Spinal cord (tissue), 10 donors: ENCODE measurements around the gene TMEM40. TPM values are rescaled to one million over a fixed set of nuclear protein-coding genes. Genes with fewer than 3 reads are reported as not detected.
A peak's percentile ranks its signal among the peaks of the same experiment; 100 is the strongest.
"Not testable (repeated sequence)": the region's sequence is repeated elsewhere in the genome, so short reads cannot be mapped to it uniquely, and the experiment has no call there.

Experiments
- DNase-seq, 6 donors: peaks; one replicate each; pipeline versions ENCODE4 v3.0.0 to v3.0.0-alpha.2; 2013 to 2015; ENCODE audit warnings: low spot score in 6 of 6, low read depth in 4 of 6
- H3K27ac ChIP-seq: one replicate; pipeline ENCODE4 v1.5.1; 2013; ENCODE audit warnings: low read depth, low read length, control low read depth
- H3K27me3 ChIP-seq: one replicate; pipeline ENCODE4 v1.6.1; 2013; ENCODE audit warnings: low read length; ENCODE audit not compliant: control insufficient read depth, insufficient read depth
- H3K36me3 ChIP-seq: one replicate; pipeline ENCODE4 v1.6.1; 2013; ENCODE audit warnings: low read length; ENCODE audit not compliant: control insufficient read depth, insufficient read depth
- H3K4me1 ChIP-seq: one replicate; pipeline ENCODE4 v1.6.1; 2013; ENCODE audit warnings: low read length; ENCODE audit not compliant: control insufficient read depth, insufficient read depth
- H3K4me3 ChIP-seq: one replicate; pipeline ENCODE4 v1.5.1; 2013; ENCODE audit warnings: low read depth, low read length, control low read depth
- H3K9me3 ChIP-seq: one replicate; pipeline ENCODE4 v1.6.1; 2013; ENCODE audit warnings: low read length; ENCODE audit not compliant: control insufficient read depth, insufficient read depth
- WGBS: methylation state at CpG from one replicate; pipeline ENCODE4 v1.1.5; 2013; ENCODE audit warnings: missing lambda C conversion rate; ENCODE audit not compliant: insufficient coverage; 5-methylcytosine and 5-hydroxymethylcytosine counted together
- polyA plus RNA-seq, 2 donors: library from polyadenylated mRNA; unstranded; fragments of 120-200 nt; gene quantifications; one replicate each; pipeline ENCODE4 v1.2.1, GENCODE V29; 2013; ENCODE audit not compliant: insufficient read length in 2 of 2
- total RNA-seq, 2 donors: library from RNA; depleted of rRNA in 1 of 2; stranded (reverse); fragments of 120-200 nt in 1 of 2; fragments of >200 nt in 1 of 2; gene quantifications; one replicate each; pipeline versions ENCODE4 v1.2.3 to v1.2.4, GENCODE V29; 2013 to 2014
- donor health status: healthy.

Gene TMEM40
- total and polyA plus RNA-seq, 4 donors, result 0.20 to 0.50 (median 0.44) TPM; not detected in 1

DNA sequence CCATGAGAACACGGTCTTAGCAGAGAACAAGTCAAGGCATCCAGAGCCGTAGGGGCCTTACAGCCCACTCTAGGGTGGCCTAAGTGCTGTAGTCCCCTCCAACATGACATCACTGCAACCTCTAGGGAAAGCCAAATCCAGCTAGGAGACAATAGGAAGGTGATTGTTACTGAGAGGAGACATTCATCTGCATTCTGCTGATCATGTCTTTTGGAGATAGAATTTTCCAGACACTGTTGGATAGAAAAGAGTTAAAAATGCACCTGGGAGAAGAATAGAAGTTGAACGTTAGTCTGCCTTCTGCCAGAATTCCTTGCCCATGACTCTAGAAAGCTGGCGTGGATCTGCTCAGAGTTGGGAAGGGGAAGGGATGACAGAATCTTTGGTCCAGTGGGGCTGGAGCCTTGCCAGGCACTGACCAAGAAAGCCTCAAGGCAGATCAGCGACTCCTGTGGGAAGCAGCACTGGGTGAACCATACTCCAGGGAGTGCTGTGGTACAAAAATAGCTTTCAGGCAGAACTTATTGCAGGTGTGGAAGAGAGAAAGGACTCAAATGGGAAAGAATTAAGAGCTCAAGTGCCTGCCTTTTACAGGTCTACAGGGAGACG is 50.4 kb downstream of the TMEM40 start:
- H3K9me3 ChIP-seq, result no peaks in the 10 kb centered on the region
- no peak overlapping the region for H3K27ac ChIP-seq
- no peaks in the 10 kb centered on the region for H3K27me3 ChIP-seq
- H3K4me3 ChIP-seq, result no peak overlapping the region
- H3K4me1 ChIP-seq, result peaks cover 2% of the 10 kb centered on the region
- WGBS, result 53% methylated on average over 4 of the region's 6 CpGs
- DNase-seq, result peak in 2 of 6 donors; percentile 28 to 37
- H3K36me3 ChIP-seq, result no peaks in the 10 kb centered on the region

DNA sequence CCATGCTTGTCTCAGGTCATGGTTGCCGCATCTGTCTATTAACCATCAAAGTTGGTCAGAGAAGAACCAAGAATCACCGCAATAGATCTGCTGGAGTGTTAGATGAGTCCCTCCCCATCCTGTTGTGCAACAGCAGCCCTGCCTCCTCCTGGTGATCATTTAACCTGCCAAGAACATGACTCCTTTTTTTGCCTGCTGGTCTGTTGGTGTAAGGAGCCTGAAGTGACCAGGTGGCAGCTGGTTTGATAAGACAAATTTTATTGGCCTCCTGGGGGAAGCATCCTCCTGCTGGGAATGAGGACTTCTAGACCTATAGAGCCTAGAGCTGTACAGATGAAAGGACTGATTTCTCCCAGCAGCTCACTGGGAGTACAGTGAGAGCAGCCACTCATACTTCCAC is 51.6 kb downstream of the TMEM40 start:
- no peak overlapping the region for H3K27ac ChIP-seq
- DNase-seq, result no peak

DNA sequence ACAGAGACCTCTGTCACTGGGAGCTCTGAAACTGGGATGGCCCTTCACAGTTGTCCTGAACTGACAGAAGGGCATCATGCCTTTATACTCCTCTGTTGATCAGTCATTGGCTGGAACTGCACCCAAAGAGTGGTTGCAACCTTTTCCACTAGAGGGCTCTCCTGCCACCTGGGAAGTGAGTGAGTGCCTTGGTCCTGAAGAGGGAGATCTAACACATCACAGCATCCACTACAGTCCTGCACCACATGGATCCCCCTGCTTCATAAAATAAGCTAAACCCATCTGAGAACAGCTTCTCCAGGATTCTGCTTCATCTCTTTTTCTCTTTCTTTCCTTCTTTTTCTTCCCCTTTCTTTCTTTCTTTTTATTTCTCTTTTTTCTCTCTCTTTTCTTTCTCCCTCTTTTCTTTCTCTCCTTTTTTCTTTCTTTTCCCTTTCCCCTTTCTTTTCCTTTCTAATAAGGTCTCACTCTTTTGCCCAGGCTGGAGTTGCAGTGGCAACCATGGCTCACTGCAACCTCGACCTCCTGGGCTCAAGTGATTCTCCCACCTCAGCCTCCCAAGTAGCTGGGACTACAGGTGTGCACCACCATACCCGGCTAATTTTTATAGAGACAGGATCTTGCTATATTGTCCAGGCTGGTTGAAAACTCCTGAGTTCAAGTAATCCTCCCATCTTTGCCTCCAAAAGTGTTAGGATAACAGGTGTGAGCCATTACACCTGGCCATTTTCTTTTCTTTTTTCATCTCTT is 52.4 kb downstream of the TMEM40 start:
- Histone ChIP-seq H3K4me1 (peaks cover 2% of the 10 kb centered on the region), H3K36me3 (no peaks in the 10 kb centered on the region), H3K9me3 (no peaks in the 10 kb centered on the region), H3K4me3 (no peak overlapping the region), H3K27ac (no peak overlapping the region), H3K27me3 (no peaks in the 10 kb centered on the region)
- 83% methylated on average over 1 of the region's 2 CpGs for WGBS
- DNase-seq, result peak in 2 of 6 donors; percentile 32 to 56

More for the DNA sequence above, 51.6 kb downstream of the TMEM40 start:
- Histone ChIP-seq H3K4me1 (peaks cover 2% of the 10 kb centered on the region), H3K4me3 (no peak overlapping the region), H3K9me3 (no peaks in the 10 kb centered on the region), H3K27me3 (no peaks in the 10 kb centered on the region), H3K36me3 (no peaks in the 10 kb centered on the region)
- 100% methylated on average over 1 of the region's 2 CpGs for WGBS

DNA sequence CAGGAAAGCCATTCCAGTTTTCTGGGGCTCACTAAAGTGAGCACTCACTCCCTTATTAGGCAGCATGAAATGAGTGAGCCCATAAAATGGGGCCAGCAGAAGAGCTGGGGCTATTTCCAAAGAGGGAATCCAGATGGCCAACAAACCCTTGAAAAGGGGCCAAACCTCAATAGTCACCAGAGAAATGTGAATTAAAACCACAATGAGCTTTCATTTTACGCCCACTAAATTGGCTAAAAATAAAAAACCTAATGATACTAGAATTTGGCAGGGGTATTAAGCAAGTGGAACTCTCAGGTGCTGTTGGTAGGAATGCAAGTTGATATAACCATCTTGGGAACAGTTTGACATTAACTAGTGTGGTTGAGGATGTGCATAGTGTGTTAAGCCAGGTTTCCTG is 53.1 kb downstream of the TMEM40 start:
- Histone ChIP-seq H3K4me3 (no peak overlapping the region), H3K27ac (no peak overlapping the region), H3K4me1 (peaks cover 2% of the 10 kb centered on the region), H3K27me3 (no peaks in the 10 kb centered on the region), H3K9me3 (no peaks in the 10 kb centered on the region), H3K36me3 (no peaks in the 10 kb centered on the region)
- no peak for DNase-seq
- no CpG with 5 or more reads among the region's 1 CpG for WGBS

DNA sequence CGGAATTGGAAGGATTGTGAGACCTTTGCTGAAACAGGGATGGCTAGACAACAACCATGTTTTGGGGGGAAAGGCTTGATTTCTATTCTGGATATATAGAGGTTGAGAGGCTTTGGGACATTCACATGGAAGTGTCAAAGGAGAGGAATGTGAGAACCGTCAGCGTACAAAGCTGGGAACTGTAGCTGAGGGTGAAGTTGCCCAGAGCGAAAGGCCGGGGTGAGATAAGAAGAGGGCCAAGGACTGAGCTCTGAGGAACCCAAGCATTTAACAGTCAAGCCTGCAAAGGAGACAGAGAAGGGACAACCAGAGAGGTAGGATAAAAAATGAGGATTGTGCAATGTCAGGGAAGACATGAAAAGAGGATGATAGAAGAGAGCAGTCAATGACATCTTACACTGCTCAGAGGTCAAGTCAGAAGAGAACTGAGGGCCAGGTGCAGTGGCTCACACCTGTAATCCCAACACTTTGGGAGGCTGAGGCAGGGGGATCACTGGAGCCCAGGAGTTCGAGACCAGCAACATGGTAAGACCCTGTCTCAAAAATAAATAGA is 53.6 kb downstream of the TMEM40 start:
- H3K4me1 ChIP-seq, result peaks cover 2% of the 10 kb centered on the region
- WGBS, result 94% methylated on average over 5 of the region's 6 CpGs
- H3K9me3 ChIP-seq, result no peaks in the 10 kb centered on the region
- H3K4me3 ChIP-seq, result no peak overlapping the region
- no peak overlapping the region for H3K27ac ChIP-seq
- no peak for DNase-seq
- H3K27me3 ChIP-seq, result no peaks in the 10 kb centered on the region
- no peaks in the 10 kb centered on the region for H3K36me3 ChIP-seq

DNA sequence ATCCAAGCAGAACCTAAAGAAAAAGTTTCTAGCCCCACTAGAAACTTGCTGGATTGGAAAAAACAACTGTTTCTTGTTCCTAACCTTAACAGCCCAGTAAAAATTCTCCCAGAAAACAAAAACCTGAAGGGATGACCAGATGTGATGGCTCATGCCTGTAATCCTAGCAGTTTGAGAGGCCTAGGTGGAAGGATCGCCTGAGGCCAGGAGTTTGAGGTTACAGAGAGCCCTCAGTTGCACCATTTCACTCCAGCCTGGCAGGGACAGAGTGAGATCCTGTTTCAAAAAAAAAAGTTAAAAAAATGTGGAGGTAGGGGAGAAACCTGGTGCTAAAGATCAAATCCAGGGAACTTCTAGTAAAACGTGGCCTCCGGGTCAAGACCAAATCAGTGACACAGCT is 56.6 kb downstream of the TMEM40 start:
- H3K4me1 ChIP-seq, result no peaks in the 10 kb centered on the region
- no peak overlapping the region for H3K4me3 ChIP-seq
- no peak for DNase-seq
- H3K27me3 ChIP-seq, result no peaks in the 10 kb centered on the region
- no peaks in the 10 kb centered on the region for H3K36me3 ChIP-seq
- no peaks in the 10 kb centered on the region for H3K9me3 ChIP-seq
- H3K27ac ChIP-seq, result no peak overlapping the region
- WGBS, result 96% methylated on average over 3 of the region's 3 CpGs

DNA sequence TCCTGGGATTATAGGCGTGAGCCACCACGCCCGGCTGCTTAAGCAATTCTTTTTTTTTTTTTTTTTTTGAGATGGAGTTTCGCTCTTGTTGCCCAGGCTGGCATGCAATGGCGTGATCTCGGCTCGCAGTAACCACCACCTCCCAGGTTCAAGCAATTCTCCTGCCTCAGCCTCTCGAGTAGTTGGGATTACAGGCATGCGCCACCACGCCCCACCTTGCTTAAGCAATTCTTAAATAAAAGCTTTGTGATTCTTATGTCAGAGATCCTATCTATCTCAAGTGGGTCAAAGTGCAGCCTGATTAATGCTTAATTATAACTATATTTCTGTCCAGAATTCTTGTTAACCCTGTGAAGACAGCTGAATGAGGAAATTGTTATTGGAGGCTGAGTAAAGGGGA is 57.5 kb downstream of the TMEM40 start:
- not testable (repeated sequence) for H3K27me3 ChIP-seq, H3K27ac ChIP-seq, H3K4me1 ChIP-seq, H3K9me3 ChIP-seq, H3K36me3 ChIP-seq, DNase-seq, H3K4me3 ChIP-seq
- WGBS, result 85% methylated on average over 4 of the region's 10 CpGs

DNA sequence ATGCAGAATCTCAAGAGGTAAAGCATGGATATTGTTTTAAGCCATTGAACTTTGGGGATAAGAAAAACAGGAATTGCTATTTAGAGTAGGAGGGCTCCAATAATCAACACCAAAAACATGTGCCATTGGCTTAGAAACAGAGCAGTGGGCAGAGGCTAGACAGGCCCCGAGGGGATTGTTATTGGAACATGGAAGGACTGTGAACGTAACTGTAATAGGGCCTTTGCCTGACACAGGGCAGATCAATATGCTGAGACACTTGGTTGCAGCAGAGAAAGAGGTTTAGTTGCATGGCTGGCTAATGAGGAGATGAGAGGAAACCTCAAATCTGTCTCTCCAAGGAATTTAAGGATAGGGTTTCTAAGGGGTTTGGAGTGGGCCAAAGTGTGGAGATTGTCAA is 58.3 kb downstream of the TMEM40 start:
- no peak overlapping the region for H3K27ac ChIP-seq
- H3K36me3 ChIP-seq, result no peaks in the 10 kb centered on the region
- no peaks in the 10 kb centered on the region for H3K4me1 ChIP-seq
- H3K4me3 ChIP-seq, result no peak overlapping the region
- DNase-seq, result no peak
- H3K27me3 ChIP-seq, result no peaks in the 10 kb centered on the region
- H3K9me3 ChIP-seq, result no peaks in the 10 kb centered on the region
- 73% methylated on average over 2 of the region's 2 CpGs for WGBS

DNA sequence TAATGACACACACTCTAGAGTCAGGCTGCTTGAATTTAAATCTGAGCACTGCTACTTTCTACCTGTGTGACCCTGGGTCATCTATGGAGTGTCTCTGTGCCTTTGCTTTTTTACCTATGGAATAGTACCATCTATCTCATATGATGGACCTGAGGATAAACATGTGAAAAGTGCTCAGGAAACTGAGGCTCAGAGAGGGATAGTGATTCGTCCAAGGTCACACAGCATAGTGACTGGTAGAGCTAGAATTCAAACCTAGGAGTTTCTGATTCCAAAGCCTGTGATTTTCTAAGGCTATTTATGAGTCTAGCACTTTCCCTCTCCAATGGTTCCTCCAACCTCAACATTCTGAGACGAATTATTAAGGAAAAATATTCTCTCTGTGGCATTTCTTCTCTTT is 63.1 kb downstream of the TMEM40 start:
- no peak overlapping the region for H3K4me3 ChIP-seq
- DNase-seq, result no peak
- H3K36me3 ChIP-seq, result no peaks in the 10 kb centered on the region
- peaks cover 4% of the 10 kb centered on the region for H3K4me1 ChIP-seq
- H3K27ac ChIP-seq, result no peak overlapping the region
- no peaks in the 10 kb centered on the region for H3K27me3 ChIP-seq
- WGBS, result no CpG with 5 or more reads among the region's 2 CpGs
- no peaks in the 10 kb centered on the region for H3K9me3 ChIP-seq

DNA sequence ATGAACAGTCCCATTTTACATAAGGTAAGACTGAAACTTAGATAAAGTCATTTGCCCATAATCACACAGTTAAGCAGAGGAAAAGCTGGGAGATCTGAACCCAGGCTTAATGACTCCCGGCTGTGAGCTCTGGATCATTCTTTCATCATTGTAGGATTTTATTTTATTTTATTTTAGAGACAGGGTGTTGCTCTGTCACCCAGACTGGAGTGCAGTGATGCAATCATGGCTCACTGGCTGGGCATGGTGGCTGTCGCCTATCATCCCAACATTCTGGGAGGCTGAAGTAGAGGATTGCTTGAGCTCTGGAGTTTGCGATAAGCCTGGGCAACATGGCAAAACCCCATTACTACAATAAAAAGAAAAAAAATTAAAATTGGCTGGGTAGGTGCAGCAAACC is 63.9 kb downstream of the TMEM40 start:
- no peaks in the 10 kb centered on the region for H3K9me3 ChIP-seq
- WGBS, result no CpG with 5 or more reads among the region's 3 CpGs
- no peaks in the 10 kb centered on the region for H3K36me3 ChIP-seq
- no peak for DNase-seq
- H3K4me3 ChIP-seq, result no peak overlapping the region
- H3K27me3 ChIP-seq, result no peaks in the 10 kb centered on the region
- peaks cover 4% of the 10 kb centered on the region for H3K4me1 ChIP-seq
- H3K27ac ChIP-seq, result no peak overlapping the region
